Measurements from ENCODE around the gene SLC12A2. TPM values are rescaled to one million over a fixed set of nuclear protein-coding genes. Genes with fewer than 3 reads are reported as not detected.

SLC12A2 gene
- total and polyA plus RNA-seq, 9 of the 15 experiments (the other 6 are each of a cell fraction or from before 2014, with no cell fraction given), result 5.1 to 20.3 (median 12.6) TPM

- TF ChIP-seq HNRNPK (IDR thresholded peaks at IDR 0.05; ENCODE audit: low read depth, low read length, poor library complexity, severe bottlenecking), result no peak
- no peak for TF ChIP-seq ZNF134 (CRISPR knock-in tag; conservative IDR thresholded peaks at IDR 0.05)
- no peak for TF ChIP-seq GTF2F1 (IDR thresholded peaks at IDR 0.05; ENCODE audit: low read depth, low read length)
- peak; percentile 63; the same call in 1 of the 2 replicates for TF ChIP-seq TOE1 (IDR thresholded peaks at IDR 0.05; ENCODE audit: borderline replicate concordance)
- 0 out of 2 replicates have a peak, but pooled peaks have one; percentile 59 for TF ChIP-seq TOE1 (CRISPR knock-in tag; IDR thresholded peaks at IDR 0.05; ENCODE audit: borderline replicate concordance, low read depth)
- no peak for TF ChIP-seq KAT2B (IDR thresholded peaks at IDR 0.05; ENCODE audit: low read depth, low read length)
- TF ChIP-seq SIRT6 (IDR thresholded peaks at IDR 0.05; ENCODE audit: low read depth, low read length), result no peak
- no peak for TF ChIP-seq BRCA1 (IDR thresholded peaks at IDR 0.05)
- no peak for TF ChIP-seq BRCA1 (CRISPR knock-in tag; IDR thresholded peaks at IDR 0.05)
- TF ChIP-seq SMARCA4 (IDR thresholded peaks at IDR 0.05), result no peak
- no peak for TF ChIP-seq GATA2 (CRISPR knock-in tag; IDR thresholded peaks at IDR 0.05)
- no peak for TF ChIP-seq GABPB2 (CRISPR knock-in tag; conservative IDR thresholded peaks at IDR 0.05)
- no peak for TF ChIP-seq MEIS2 (IDR thresholded peaks at IDR 0.05; ENCODE audit: partially characterized antibody)
- no peak for TF ChIP-seq IFI16 (CRISPR knock-in tag; IDR thresholded peaks at IDR 0.05)
- no peak for TF ChIP-seq E4F1 (CRISPR knock-in tag; IDR thresholded peaks at IDR 0.05; ENCODE audit: borderline replicate concordance)
- TF ChIP-seq ZBTB34 (CRISPR knock-in tag; IDR thresholded peaks at IDR 0.05), result no peak
- TF ChIP-seq TSC22D4 (tag; IDR thresholded peaks at IDR 0.05), result no peak
- TF ChIP-seq TEAD2 (tag; IDR thresholded peaks at IDR 0.05), result no peak
- peak; percentile 83 for TF ChIP-seq SP1 (CRISPR knock-in tag; IDR thresholded peaks at IDR 0.05)
- TF ChIP-seq, protein P1, sequence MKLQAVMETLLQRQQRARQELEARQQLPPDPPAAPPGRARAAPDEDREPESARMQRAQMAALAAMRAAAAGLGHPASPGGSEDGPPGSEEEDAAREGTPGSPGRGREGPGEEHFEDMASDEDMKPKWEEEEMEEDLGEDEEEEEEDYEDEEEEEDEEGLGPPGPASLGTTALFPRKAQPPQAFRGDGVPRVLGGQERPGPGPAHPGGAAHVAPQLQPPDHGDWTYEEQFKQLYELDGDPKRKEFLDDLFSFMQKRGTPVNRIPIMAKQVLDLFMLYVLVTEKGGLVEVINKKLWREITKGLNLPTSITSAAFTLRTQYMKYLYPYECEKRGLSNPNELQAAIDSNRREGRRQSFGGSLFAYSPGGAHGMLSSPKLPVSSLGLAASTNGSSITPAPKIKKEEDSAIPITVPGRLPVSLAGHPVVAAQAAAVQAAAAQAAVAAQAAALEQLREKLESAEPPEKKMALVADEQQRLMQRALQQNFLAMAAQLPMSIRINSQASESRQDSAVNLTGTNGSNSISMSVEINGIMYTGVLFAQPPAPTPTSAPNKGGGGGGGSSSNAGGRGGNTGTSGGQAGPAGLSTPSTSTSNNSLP (IDR thresholded peaks at IDR 0.05; ENCODE audit: borderline replicate concordance, low read depth, low read length), result no peak
- TF ChIP-seq ZNF311 (CRISPR knock-in tag; IDR thresholded peaks at IDR 0.05), result no peak
- TF ChIP-seq ZNF717 (CRISPR knock-in tag; IDR thresholded peaks at IDR 0.05), result no peak
- TF ChIP-seq NR2F6 (CRISPR knock-in tag; IDR thresholded peaks at IDR 0.05), result no peak; the same call in 1 of the 2 replicates
- no peak for TF ChIP-seq ZNF133 (CRISPR knock-in tag; IDR thresholded peaks at IDR 0.05)
- TF ChIP-seq, protein P2, sequence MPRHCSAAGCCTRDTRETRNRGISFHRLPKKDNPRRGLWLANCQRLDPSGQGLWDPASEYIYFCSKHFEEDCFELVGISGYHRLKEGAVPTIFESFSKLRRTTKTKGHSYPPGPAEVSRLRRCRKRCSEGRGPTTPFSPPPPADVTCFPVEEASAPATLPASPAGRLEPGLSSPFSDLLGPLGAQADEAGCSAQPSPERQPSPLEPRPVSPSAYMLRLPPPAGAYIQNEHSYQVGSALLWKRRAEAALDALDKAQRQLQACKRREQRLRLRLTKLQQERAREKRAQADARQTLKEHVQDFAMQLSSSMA (CRISPR knock-in tag; IDR thresholded peaks at IDR 0.05), result no peak
These were observed at the start of gene SLC12A2 (continued) for GRCh38 chr5:128083033-128083810.
